ENCODE results near the gene MAPRE2.

GRCh38 chr18:35071819-35072247, 30.6 kb downstream of the MAPRE2 start:
- no peak for TF ChIP-seq NFIC (IDR thresholded peaks at IDR 0.05)
- no peak for TF ChIP-seq USF1 (IDR thresholded peaks at IDR 0.05)
- no peak for TF ChIP-seq YY1 (IDR thresholded peaks at IDR 0.05; ENCODE audit: low read depth)
- TF ChIP-seq EP300 (IDR thresholded peaks at IDR 0.05; ENCODE audit: borderline replicate concordance) = no peak
- TF ChIP-seq TEAD4 (IDR thresholded peaks at IDR 0.05) = no peak
- TF ChIP-seq TAF1 (IDR thresholded peaks at IDR 0.05; ENCODE audit: low read depth) = no peak
- TF ChIP-seq RAD21 (IDR thresholded peaks at IDR 0.05; ENCODE audit: low read depth) = no peak
- no peak for TF ChIP-seq MAX (IDR thresholded peaks at IDR 0.05)
- TF ChIP-seq FOXM1 (IDR thresholded peaks at IDR 0.05; ENCODE audit: borderline replicate concordance, low read depth) = no peak
- no peak for TF ChIP-seq CREB1 (IDR thresholded peaks at IDR 0.05; ENCODE audit: low read depth)
- TF ChIP-seq CEBPB (IDR thresholded peaks at IDR 0.05) = no peak
